A549 treated with GW870086 at 1 μM for 4 hours (cell line): ENCODE data around the gene SENP6. TPM values are rescaled to one million over a fixed set of nuclear protein-coding genes. Genes with fewer than 3 reads are reported as not detected.

ENCODE experiments used
- total RNA-seq: library from RNA; stranded (reverse); fragments of 200-300 nt; extraction: Qiagen RNA extraction; gene quantifications from 5 replicates; pipeline ENCODE4 v1.2.3, GENCODE V29; 2022; ENCODE audit warnings: low read depth

Gene SENP6, protein sequence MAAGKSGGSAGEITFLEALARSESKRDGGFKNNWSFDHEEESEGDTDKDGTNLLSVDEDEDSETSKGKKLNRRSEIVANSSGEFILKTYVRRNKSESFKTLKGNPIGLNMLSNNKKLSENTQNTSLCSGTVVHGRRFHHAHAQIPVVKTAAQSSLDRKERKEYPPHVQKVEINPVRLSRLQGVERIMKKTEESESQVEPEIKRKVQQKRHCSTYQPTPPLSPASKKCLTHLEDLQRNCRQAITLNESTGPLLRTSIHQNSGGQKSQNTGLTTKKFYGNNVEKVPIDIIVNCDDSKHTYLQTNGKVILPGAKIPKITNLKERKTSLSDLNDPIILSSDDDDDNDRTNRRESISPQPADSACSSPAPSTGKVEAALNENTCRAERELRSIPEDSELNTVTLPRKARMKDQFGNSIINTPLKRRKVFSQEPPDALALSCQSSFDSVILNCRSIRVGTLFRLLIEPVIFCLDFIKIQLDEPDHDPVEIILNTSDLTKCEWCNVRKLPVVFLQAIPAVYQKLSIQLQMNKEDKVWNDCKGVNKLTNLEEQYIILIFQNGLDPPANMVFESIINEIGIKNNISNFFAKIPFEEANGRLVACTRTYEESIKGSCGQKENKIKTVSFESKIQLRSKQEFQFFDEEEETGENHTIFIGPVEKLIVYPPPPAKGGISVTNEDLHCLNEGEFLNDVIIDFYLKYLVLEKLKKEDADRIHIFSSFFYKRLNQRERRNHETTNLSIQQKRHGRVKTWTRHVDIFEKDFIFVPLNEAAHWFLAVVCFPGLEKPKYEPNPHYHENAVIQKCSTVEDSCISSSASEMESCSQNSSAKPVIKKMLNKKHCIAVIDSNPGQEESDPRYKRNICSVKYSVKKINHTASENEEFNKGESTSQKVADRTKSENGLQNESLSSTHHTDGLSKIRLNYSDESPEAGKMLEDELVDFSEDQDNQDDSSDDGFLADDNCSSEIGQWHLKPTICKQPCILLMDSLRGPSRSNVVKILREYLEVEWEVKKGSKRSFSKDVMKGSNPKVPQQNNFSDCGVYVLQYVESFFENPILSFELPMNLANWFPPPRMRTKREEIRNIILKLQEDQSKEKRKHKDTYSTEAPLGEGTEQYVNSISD
- 23.2 to 33.8 TPM (median 33.1 TPM) in 5 replicates for total RNA-seq

DNA sequence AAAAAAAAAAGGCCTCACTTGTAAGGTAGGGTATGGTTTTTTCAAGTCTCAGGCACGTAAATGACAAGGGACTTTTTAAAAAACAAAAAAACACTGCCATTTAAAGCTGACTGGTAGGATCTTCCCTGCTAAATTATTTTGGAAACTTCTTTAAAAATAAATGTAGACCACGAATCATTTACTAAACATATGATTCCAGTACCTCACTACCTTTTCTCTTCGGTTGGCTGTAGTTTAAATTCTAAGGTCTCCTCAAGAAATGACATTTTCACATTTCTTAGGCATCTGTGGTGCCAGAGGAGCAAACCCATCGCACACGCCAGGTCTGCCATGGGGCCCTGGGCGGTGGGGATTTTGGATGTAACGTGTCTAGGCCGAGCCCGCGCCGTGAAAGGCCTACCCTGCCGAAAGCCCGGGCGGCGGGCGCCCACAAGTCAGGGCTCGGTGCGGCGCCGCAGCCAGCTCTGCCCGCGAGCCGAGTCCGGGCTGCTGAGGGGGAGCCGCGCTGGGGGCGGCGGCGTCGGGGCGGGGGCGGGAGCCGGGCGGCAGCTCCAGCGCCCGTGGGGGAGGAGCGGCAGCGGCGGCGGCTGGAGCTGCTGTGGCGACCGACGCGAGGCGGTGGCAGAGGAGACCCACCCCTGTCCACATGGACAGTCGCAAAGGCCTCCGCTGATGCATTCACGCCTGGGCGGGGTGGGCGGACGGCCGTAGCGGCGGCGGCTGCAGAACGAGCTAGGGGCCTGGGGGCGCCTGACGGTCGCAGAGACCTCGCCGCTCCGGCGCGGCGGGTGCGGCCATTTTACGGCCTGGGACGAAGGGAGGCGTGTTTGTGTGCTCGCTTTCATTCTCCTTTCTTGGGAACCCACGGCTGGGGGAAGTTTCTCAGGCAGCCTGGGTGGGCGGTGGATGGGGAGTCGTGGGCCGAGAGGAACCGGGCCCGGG lies at the start of gene SENP6:
TSS of gene SENP6 (plus strand) at position 577 of the 942 bp plus-strand sequence. CDS start 645 bp downstream, outside the sequence.

DNA sequence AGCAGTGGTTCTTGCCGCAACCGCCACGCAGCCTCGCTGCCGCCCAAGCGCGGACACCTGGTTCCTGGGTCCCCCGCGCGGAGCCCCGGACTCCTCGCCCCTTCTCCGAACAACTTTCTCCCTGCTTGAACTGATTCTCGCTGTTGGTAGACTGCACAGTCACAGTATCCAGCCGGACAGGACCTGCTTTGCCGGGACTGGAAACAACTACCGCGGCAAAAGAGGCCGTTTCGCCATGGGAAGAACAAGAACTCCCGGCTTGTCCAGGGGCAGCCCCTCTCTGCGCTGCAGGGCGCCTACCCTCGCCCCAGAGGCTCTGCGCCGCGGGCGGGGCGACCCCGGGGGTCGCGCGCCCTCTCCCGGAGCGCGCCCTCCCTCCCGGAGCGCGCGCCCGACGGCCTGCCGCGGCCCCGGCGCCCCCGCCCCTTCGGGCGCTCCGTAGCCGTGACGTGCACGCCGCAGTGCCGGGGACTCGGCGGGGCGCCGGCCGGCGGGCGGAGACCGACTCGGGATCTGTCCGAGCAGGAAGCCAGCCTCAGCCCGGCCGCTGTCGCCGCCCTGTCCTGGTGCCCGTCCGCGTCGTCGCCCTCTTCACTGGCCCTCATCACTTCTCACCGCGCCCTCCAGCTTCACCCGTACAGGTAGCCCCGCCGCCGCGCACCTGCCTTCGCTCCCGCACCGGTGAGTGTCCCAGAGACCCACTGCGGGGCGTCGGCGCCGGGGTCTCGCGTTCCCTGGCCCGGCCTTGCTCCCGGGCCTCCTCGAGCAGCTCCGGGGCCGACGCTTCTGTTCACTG lies 147.3 kb downstream of the SENP6 start, which contains the start of gene MYO6:
TSS of gene MYO6 (plus strand) at position 497 of the 796 bp plus-strand sequence. CDS start 68,309 bp downstream, outside the sequence.

Other genes with a start within 250 kb of the SENP6 start
- 0.30 to 0.40 TPM (median 0.32 TPM) in 5 replicates for gene FILIP1, start 108.1 kb upstream of the SENP6 start, total RNA-seq
- 7.1 to 7.9 TPM (median 7.5 TPM) in 5 replicates for gene MYO6, start 147.4 kb downstream of the SENP6 start, total RNA-seq